Measurements from ENCODE around the gene UNC13B.
"Not testable (repeated sequence)": the region's sequence is repeated elsewhere in the genome, so short reads cannot be mapped to it uniquely, and the experiment has no call there.

Gene UNC13B

GRCh38 chr9:35395706-35396101 lies 233.9 kb downstream of the UNC13B start:
- no peak for DNase-seq

GRCh38 chr9:35396560-35397215 lies 234.9 kb downstream of the UNC13B start:
- DNase-seq, result no peak

GRCh38 chr9:35397216-35397698 lies 235.4 kb downstream of the UNC13B start:
- no peak for DNase-seq

GRCh38 chr9:35397923-35398322 lies 236.1 kb downstream of the UNC13B start:
- DNase-seq, result no peak

GRCh38 chr9:35398651-35399335 lies 237.0 kb downstream of the UNC13B start:
- no peak for DNase-seq

- DNase-seq, result no peak
Observed at GRCh38 chr9:35404865-35405264, 243.1 kb downstream of the UNC13B start.

GRCh38 chr9:35406183-35406959 lies 244.6 kb downstream of the UNC13B start:
- DNase-seq, result no peak

- no peak for DNase-seq
Observed at GRCh38 chr9:35407846-35408245, 246.0 kb downstream of the UNC13B start.

GRCh38 chr9:35409434-35409833 lies 247.6 kb downstream of the UNC13B start:
- DNase-seq, result not testable (repeated sequence)

- no peak for DNase-seq
Observed at GRCh38 chr9:35414889-35415288, 253.1 kb downstream of the UNC13B start.

GRCh38 chr9:35415402-35416097 lies 253.7 kb downstream of the UNC13B start:
- DNase-seq, result no peak

GRCh38 chr9:35416098-35416427 lies 254.3 kb downstream of the UNC13B start:
- DNase-seq, result no peak

- no peak for DNase-seq
Observed at GRCh38 chr9:35422346-35422745, 260.5 kb downstream of the UNC13B start.

GRCh38 chr9:35422753-35423152 lies 260.9 kb downstream of the UNC13B start:
- DNase-seq, result no peak

GRCh38 chr9:35423499-35423898 lies 261.7 kb downstream of the UNC13B start:
- no peak for DNase-seq

GRCh38 chr9:35424356-35425352 lies 262.8 kb downstream of the UNC13B start:
- DNase-seq, result no peak

GRCh38 chr9:35426627-35427026 lies 264.8 kb downstream of the UNC13B start:
- no peak for DNase-seq

- no peak for DNase-seq
Observed at GRCh38 chr9:35431467-35431866, 269.7 kb downstream of the UNC13B start.

GRCh38 chr9:35432076-35432475 lies 270.3 kb downstream of the UNC13B start:
- no peak for DNase-seq

GRCh38 chr9:35436933-35437332 lies 275.1 kb downstream of the UNC13B start:
- no peak for DNase-seq

- no peak for DNase-seq
Observed at GRCh38 chr9:35446012-35446411, 284.2 kb downstream of the UNC13B start.

- no peak for DNase-seq
Observed at GRCh38 chr9:35448496-35448895, 286.7 kb downstream of the UNC13B start.
